ENCODE measurements around the gene KLRC2. TPM values are rescaled to one million over a fixed set of nuclear protein-coding genes. Genes with fewer than 3 reads are reported as not detected.
"Not testable (repeated sequence)": the region's sequence is repeated elsewhere in the genome, so short reads cannot be mapped to it uniquely, and the experiment has no call there.

KLRC2 gene
- 0.11 and 0.23 TPM in 2 replicates for polyA plus RNA-seq (2013)

DNA sequence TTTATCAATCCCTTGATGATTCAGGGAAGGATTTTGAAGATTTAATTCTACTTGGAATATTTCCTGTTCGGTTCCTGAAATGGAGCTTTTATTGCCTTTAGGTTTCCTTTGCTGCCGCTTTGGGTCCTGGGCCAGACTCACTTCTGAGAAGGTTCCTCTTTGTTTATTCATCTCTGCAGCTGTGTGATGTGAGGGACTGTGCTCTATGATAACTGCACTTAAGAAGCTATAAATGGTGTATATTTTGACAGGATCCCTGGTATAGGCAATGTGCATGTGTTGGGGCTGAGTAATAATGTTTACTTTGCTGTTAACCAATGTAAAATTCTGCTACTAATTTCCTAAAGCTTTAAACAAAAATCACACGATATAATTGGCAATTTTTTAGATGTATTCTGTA, at the start of gene KLRC2:
Gene KLRC2 (minus strand): TSS at position 195 of the 400 bp plus-strand sequence. CDS start 24 bp downstream, at position 171.
- not testable (repeated sequence) for H3K36me3 ChIP-seq (ENCODE audit: control insufficient read depth in 1 of 2, insufficient read depth in 2 of 2, low read length in 2 of 2); H3K23ac ChIP-seq (ENCODE audit: low read length); H3K4me3 ChIP-seq (ENCODE audit: low read depth, low read length); H3K18ac ChIP-seq (ENCODE audit: low read length); H3K9ac ChIP-seq (ENCODE audit: low read length); H2BK120ac ChIP-seq (ENCODE audit: insufficient read depth, low read length, poor library complexity); H3K9me3 ChIP-seq (ENCODE audit: insufficient read depth, low read depth, low read length); DNase-seq; H2BK5ac ChIP-seq (ENCODE audit: low read depth, low read length, poor library complexity); H4K91ac ChIP-seq (ENCODE audit: low read depth, low read length); H3K4ac ChIP-seq (ENCODE audit: low read depth, low read length); H2BK12ac ChIP-seq (ENCODE audit: low read length); H3K79me2 ChIP-seq (ENCODE audit: control insufficient read depth, insufficient read depth, low read length, poor library complexity); H2AFZ ChIP-seq (ENCODE audit: insufficient read depth, low read length, poor library complexity); H4K8ac ChIP-seq (ENCODE audit: low read depth, low read length); H3K79me1 ChIP-seq (ENCODE audit: low read length); H4K12ac ChIP-seq (ENCODE audit: low read depth, low read length); H3K27me3 ChIP-seq (ENCODE audit: insufficient read depth, low read length); H3K4me1 ChIP-seq (ENCODE audit: control insufficient read depth in 1 of 2, insufficient read depth in 2 of 2, low read length in 2 of 2); H3K27ac ChIP-seq (ENCODE audit: low read depth, low read length); H2AK5ac ChIP-seq (ENCODE audit: low read length); H3K4me2 ChIP-seq (ENCODE audit: low read length); H3K14ac ChIP-seq (ENCODE audit: low read length)
- whole genome bisulfite sequencing (ENCODE audit: extremely low coverage, insufficient coverage, insufficient read length), result no CpG with 5 or more reads among the region's 3 CpGs

- H3K79me1 ChIP-seq (ENCODE audit: low read length); H3K4ac ChIP-seq (ENCODE audit: low read depth, low read length); H2BK5ac ChIP-seq (ENCODE audit: low read depth, low read length, poor library complexity); H3K79me2 ChIP-seq (ENCODE audit: control insufficient read depth, insufficient read depth, low read length, poor library complexity); H3K18ac ChIP-seq (ENCODE audit: low read length); H3K27me3 ChIP-seq (ENCODE audit: insufficient read depth, low read length); H3K4me1 ChIP-seq (ENCODE audit: control insufficient read depth in 1 of 2, insufficient read depth in 2 of 2, low read length in 2 of 2); H3K4me3 ChIP-seq (ENCODE audit: low read depth, low read length); H3K27ac ChIP-seq (ENCODE audit: low read depth, low read length); H4K8ac ChIP-seq (ENCODE audit: low read depth, low read length); H3K23ac ChIP-seq (ENCODE audit: low read length); H3K9me3 ChIP-seq (ENCODE audit: insufficient read depth, low read depth, low read length); H2BK12ac ChIP-seq (ENCODE audit: low read length); H4K12ac ChIP-seq (ENCODE audit: low read depth, low read length); H4K91ac ChIP-seq (ENCODE audit: low read depth, low read length); DNase-seq; H2AFZ ChIP-seq (ENCODE audit: insufficient read depth, low read length, poor library complexity); H2AK5ac ChIP-seq (ENCODE audit: low read length); H2BK120ac ChIP-seq (ENCODE audit: insufficient read depth, low read length, poor library complexity); H3K36me3 ChIP-seq (ENCODE audit: control insufficient read depth in 1 of 2, insufficient read depth in 2 of 2, low read length in 2 of 2); H3K14ac ChIP-seq (ENCODE audit: low read length); H3K4me2 ChIP-seq (ENCODE audit: low read length); H3K9ac ChIP-seq (ENCODE audit: low read length): not testable (repeated sequence)
- WGBS (ENCODE audit: extremely low coverage, insufficient coverage, insufficient read length), result no CpG with 5 or more reads among the region's 2 CpGs
These were observed 46.1 kb upstream of the KLRC2 start for GRCh38 chr12:10481901-10482300.

- H2BK12ac ChIP-seq (ENCODE audit: low read length); H3K79me1 ChIP-seq (ENCODE audit: low read length); H3K4me1 ChIP-seq (ENCODE audit: control insufficient read depth in 1 of 2, insufficient read depth in 2 of 2, low read length in 2 of 2); H2AFZ ChIP-seq (ENCODE audit: insufficient read depth, low read length, poor library complexity); H3K4ac ChIP-seq (ENCODE audit: low read depth, low read length); DNase-seq; H3K27me3 ChIP-seq (ENCODE audit: insufficient read depth, low read length); H2BK120ac ChIP-seq (ENCODE audit: insufficient read depth, low read length, poor library complexity); H4K12ac ChIP-seq (ENCODE audit: low read depth, low read length); H4K8ac ChIP-seq (ENCODE audit: low read depth, low read length); H3K4me2 ChIP-seq (ENCODE audit: low read length); H4K91ac ChIP-seq (ENCODE audit: low read depth, low read length); H3K9ac ChIP-seq (ENCODE audit: low read length); H3K79me2 ChIP-seq (ENCODE audit: control insufficient read depth, insufficient read depth, low read length, poor library complexity); H3K27ac ChIP-seq (ENCODE audit: low read depth, low read length); H3K23ac ChIP-seq (ENCODE audit: low read length); H3K4me3 ChIP-seq (ENCODE audit: low read depth, low read length); H3K9me3 ChIP-seq (ENCODE audit: insufficient read depth, low read depth, low read length); H2BK5ac ChIP-seq (ENCODE audit: low read depth, low read length, poor library complexity); H2AK5ac ChIP-seq (ENCODE audit: low read length); H3K14ac ChIP-seq (ENCODE audit: low read length); H3K18ac ChIP-seq (ENCODE audit: low read length); H3K36me3 ChIP-seq (ENCODE audit: control insufficient read depth in 1 of 2, insufficient read depth in 2 of 2, low read length in 2 of 2): not testable (repeated sequence)
- no CpG with 5 or more reads among the region's 5 CpGs for WGBS (ENCODE audit: extremely low coverage, insufficient coverage, insufficient read length)
These were observed 37.0 kb upstream of the KLRC2 start for GRCh38 chr12:10472808-10473207.

GRCh38 chr12:10469701-10470100, 33.9 kb upstream of the KLRC2 start:
- no peak overlapping the region for H3K4me3 ChIP-seq (ENCODE audit: low read depth, low read length)
- H3K14ac ChIP-seq (ENCODE audit: low read length), result no peak overlapping the region
- no peaks in the 10 kb centered on the region for H3K79me1 ChIP-seq (ENCODE audit: low read length)
- H2BK12ac ChIP-seq (ENCODE audit: low read length), result no peak overlapping the region
- no CpG with 5 or more reads among the region's 1 CpG for WGBS (ENCODE audit: extremely low coverage, insufficient coverage, insufficient read length)
- no peaks in the 10 kb centered on the region for H3K4me1 ChIP-seq (ENCODE audit: control insufficient read depth in 1 of 2, insufficient read depth in 2 of 2, low read length in 2 of 2)
- no peak overlapping the region for H2AFZ ChIP-seq (ENCODE audit: insufficient read depth, low read length, poor library complexity)
- H3K9me3 ChIP-seq (ENCODE audit: insufficient read depth, low read depth, low read length), result no peaks in the 10 kb centered on the region
- no peak overlapping the region for H2AK5ac ChIP-seq (ENCODE audit: low read length)
- no peak overlapping the region for H3K27ac ChIP-seq (ENCODE audit: low read depth, low read length)
- H2BK120ac ChIP-seq (ENCODE audit: insufficient read depth, low read length, poor library complexity), result no peak overlapping the region
- H4K12ac ChIP-seq (ENCODE audit: low read depth, low read length), result no peak overlapping the region
- DNase-seq, result no peak
- no peak overlapping the region for H3K23ac ChIP-seq (ENCODE audit: low read length)
- no peak overlapping the region for H3K9ac ChIP-seq (ENCODE audit: low read length)
- H4K8ac ChIP-seq (ENCODE audit: low read depth, low read length), result no peak overlapping the region
- H3K79me2 ChIP-seq (ENCODE audit: control insufficient read depth, insufficient read depth, low read length, poor library complexity), result no peaks in the 10 kb centered on the region
- H3K4ac ChIP-seq (ENCODE audit: low read depth, low read length), result no peak overlapping the region
- H3K36me3 ChIP-seq (ENCODE audit: control insufficient read depth in 1 of 2, insufficient read depth in 2 of 2, low read length in 2 of 2), result no peaks in the 10 kb centered on the region
- no peak overlapping the region for H4K91ac ChIP-seq (ENCODE audit: low read depth, low read length)
- no peak overlapping the region for H2BK5ac ChIP-seq (ENCODE audit: low read depth, low read length, poor library complexity)
- no peaks in the 10 kb centered on the region for H3K27me3 ChIP-seq (ENCODE audit: insufficient read depth, low read length)
- no peak overlapping the region for H3K18ac ChIP-seq (ENCODE audit: low read length)
- H3K4me2 ChIP-seq (ENCODE audit: low read length), result no peak overlapping the region

All from trophoblast cell (in vitro differentiated cells and primary cell).